KG1 (cell line): Measurements from ENCODE around the gene ACE.

Experiments used
- DNase-seq: peaks from one replicate; lab custom pipeline; 2025; lab: John Stamatoyannopoulos, UW

ACE gene

DNA sequence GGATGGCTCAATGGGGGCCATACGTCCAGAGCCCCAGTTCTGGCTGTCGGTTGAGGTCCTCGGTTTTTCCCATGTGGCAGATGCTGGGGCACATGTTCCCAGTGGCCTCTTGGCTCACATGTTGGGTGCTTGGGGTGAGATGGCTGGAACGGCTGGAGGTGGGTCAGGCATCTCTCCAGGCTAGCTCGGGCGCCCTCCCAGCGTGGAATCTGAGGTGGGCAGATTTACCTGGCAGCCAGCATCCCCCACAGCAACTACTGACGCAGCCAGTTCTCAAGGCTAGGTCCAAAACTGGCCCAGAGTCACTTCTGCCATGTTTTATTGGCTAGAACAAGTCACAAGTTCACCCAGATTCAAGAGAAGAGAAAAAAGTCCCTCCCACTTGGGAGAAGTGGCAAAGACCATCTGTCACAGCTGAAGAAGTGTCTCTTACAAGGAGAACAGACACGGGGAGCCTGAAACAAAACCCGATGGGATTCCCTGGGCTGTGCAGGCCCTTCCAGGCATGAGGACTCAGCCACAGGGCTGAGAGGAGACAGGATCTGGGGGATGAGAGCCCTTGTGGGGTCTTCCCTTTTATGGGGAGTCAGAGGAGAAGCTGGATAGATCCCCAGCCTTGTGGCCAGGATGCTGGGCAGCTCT lies 15.2 kb downstream of the ACE start:
- DNase-seq, result no peak

DNA sequence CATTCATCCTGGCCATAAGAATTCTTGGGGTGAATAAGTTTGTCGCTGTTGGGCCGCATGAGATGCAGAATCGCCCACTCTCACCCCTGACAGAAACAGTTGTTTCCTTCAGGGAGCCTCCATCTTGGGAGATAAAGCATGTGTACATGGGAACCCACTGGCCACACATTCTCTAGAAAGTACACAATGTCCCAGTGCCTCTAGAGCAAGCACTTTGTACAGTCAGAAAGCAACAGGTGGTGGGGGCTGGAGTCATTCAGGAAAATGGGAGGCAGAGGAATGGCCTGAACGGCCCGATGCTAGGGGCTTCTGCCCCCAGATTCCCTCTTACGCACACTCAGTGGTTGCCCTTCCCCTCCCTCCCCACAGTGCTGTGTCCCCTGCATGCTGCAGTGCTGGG lies 16.1 kb downstream of the ACE start:
- no peak for DNase-seq

DNA sequence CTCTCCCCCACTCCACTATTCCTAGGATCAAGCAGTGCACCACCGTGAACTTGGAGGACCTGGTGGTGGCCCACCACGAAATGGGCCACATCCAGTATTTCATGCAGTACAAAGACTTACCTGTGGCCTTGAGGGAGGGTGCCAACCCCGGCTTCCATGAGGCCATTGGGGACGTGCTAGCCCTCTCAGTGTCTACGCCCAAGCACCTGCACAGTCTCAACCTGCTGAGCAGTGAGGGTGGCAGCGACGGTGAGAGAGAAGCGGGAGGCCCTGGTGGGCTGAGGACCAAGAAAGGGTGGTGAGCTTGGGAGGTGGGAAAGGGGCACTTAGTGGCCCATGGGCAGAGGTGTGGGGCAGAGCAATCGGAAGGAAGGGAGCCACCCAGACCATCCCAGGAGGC lies 16.6 kb downstream of the ACE start:
- DNase-seq, result no peak

DNA sequence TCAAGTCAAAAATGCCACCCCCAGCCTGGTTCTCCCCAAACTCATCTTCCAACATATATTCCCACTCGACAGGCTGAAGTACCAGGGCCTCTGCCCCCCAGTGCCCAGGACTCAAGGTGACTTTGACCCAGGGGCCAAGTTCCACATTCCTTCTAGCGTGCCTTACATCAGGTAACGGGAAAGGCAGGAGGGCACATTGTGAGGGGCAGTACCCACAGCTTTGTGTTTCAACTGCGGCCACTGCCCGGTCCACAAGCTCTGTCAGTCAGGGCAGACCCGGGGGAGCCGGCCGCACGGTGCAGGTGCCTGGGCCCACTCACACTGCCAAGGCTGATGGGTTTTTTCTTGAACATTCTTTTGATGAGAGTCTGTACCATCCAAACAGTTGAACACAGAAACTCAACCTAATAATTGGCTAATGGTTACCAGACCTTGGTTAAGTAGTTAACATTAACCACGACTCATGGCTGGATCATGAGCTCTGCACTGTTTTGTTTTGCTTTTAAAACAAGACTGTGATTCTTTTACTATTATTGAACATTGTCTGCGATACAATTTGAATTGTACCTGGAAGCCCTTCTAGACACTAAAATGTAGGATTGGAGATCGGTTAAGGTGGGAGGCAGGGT lies 17.6 kb downstream of the ACE start:
- DNase-seq, result no peak

DNA sequence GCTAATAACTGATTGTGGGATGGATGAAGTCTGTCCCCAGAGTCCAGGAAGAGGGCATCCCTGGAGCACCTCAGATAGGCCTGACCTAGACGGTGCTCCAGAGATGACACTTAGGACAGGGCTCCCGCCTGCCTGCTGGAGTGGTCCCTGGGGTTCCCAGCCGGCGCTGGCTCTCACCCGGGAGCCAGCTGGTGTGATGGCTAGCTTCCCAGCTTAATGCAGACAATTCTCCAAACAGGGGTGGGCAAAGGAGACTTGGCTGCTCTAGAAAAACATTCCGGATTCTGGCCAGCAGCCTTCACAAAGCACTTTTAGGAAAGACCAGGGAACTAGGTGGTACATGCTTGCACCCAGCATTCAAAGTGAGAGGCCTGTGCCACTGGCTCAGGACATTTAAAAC lies 18.6 kb downstream of the ACE start:
- DNase-seq, result no peak

DNA sequence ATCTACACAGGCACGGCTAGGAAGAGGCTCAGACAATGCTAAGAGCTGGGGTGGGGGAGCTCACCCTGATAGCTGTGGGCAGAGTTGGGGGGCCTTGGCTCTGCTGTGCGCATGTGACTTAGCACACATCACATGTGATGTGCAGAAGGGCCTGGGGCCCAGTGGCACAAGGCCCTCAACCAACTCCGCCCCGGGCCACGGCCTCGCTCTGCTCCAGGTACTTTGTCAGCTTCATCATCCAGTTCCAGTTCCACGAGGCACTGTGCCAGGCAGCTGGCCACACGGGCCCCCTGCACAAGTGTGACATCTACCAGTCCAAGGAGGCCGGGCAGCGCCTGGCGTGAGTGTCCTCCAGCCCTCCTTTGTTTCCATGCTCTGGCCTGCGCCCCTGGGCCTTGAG lies 19.3 kb downstream of the ACE start:
- no peak for DNase-seq

DNA sequence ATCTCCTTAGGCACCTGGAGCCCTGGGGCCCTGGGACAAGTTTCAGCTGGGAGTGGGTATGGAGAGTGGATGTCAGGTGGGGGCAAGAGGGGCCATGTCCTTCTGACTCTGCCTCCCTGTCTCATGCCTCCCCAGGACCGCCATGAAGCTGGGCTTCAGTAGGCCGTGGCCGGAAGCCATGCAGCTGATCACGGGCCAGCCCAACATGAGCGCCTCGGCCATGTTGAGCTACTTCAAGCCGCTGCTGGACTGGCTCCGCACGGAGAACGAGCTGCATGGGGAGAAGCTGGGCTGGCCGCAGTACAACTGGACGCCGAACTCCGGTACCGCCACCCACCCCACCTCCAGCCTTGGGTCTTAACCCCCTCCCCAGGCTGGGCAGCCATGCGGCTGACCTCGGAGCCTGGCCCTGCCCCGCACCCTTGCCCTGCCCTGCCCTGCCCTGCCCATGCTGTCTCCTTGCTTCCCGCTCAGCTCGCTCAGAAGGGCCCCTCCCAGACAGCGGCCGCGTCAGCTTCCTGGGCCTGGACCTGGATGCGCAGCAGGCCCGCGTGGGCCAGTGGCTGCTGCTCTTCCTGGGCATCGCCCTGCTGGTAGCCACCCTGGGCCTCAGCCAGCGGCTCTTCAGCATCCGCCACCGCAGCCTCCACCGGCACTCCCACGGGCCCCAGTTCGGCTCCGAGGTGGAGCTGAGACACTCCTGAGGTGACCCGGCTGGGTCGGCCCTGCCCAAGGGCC lies 20.0 kb downstream of the ACE start:
- DNase-seq, result no peak

DNA sequence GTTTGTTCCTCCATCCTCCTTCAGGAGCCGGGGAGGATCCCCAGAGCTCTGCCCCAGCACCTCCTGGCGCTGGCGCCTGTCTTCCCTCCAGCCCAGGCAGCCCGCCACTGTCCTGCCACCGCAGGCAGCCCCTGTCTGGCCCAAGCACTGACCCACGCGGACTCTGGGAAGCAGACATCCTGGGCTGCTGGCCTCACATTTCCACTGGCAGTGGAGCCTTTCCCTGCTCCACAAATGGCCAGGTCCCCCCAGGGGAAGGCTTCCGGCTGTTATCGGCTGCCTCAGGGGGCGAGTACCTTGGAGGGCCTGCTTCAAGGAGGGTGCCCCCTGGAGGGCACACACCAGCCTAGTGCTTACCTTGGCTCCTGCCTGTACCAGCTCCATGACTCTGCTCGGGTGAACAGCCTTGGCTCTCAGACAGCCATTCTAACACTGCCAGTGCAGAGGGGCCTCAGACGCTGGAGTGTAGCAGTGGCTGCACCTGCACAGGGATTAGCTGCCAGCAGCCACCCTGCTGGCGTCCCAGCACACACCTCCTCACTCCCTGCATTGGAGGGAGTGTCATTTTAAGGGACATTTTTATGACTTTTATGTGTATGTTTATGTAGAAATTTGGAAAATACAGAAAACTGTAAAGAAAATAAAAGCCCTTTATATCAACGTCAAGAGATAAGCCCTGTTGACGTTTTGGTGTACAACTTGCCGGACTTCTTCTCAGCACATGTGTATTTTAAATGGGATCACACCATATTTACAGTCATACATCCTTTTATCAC lies 21.0 kb downstream of the ACE start:
- DNase-seq, result no peak

DNA sequence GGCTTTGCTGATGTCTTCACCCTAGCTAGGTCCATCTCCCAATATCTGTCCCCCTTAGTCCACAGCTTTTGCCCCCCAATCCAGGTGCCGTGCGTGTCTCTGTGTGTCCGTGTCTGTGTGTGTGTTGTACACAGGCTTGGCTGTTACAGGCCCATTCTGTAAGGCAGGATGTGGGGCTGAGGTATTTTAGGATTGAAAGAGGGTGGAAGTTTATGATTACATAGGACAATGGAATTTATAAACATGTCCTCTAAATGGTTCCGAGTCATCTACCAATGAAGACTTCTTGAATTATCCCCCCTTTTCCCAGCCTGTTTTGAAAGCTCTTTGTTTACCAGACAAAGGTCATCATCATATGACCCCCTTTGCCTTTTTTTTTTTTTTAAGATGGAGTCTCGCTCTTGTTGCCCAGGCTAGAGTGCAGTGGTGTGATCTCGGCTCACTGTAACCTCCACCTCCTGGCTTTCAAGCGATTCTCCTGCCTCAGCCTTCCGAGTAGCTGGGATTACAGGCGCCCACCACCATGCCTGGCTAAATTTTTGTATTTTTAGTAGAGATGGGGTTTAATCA lies 21.9 kb downstream of the ACE start:
- DNase-seq, result no peak

DNA sequence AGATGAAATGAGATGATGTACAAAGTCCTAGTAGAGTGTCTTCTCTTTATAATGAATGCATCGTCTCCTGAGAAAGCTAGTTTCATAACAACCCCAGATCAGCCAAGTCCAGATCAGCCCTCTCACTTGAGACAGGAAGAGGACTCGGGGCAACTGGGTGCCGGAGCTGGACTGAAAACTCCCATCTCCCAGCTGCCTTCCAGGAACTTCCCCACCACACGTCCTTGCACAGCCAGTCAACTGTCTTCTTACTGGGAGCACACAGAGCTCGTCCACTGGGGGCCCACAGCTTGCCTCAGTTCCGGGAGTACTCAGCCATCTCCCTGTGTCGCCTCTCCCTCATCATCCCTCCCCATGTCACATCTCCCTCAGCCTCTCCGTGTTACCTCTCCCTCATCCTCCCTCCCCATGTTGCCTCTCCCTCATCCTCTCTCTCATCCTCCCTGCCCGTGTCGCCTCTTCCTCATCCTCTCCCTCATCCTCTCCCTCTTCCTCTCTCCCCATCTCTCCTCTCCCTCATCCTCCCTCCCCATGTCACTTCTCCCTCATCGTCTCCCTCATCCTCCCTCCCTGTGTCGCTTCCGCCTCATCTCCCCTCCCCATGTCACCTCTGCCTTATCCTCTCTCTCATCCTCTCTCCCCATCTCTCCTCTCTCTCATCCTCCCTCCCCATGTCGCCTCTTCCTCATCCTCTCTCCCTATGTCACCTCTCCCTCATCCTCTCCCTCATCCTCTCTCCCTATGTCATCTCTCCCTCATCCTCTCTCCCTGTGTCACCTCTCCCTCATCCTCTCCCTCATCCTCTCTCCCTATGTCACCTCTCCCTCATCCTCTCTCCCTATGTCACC lies 23.9 kb downstream of the ACE start:
- no peak for DNase-seq

DNA sequence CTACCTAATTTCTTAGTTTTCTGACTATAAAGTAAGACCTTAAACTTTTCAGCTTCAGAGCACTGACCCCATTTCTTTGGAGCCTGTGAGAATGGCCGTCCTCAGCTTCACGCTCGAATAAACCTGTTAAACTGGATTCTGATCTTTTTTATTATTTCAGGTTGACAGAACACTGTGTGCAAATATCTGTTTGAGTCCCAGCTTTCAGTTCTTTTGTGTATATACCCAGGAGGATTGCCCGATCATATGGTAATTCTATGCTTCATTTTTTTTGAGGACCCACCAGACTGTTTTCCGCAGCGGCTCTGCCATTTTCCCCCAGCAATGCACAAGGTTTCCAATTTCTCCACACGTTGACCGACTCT lies 26.5 kb downstream of the ACE start:
- DNase-seq, result no peak

DNA sequence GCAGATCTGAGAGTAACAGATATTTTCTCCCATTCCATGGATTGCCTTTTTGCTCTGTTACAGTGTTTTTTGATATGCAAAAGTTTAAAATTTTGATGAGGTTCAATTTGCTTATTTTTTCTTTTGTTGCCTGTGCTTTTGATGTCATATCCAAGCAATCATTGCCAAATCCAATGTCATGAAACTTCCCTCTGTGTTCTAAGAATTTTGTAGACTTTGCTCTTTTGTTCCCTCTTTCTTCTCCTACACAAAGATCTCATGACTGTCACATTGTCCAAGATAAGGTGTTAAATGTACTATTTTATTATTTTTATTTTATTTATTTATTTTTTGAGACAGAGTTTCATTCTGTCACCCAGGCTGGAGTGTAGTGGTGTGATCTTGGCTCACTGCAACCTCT lies 27.4 kb downstream of the ACE start:
- no peak for DNase-seq

DNA sequence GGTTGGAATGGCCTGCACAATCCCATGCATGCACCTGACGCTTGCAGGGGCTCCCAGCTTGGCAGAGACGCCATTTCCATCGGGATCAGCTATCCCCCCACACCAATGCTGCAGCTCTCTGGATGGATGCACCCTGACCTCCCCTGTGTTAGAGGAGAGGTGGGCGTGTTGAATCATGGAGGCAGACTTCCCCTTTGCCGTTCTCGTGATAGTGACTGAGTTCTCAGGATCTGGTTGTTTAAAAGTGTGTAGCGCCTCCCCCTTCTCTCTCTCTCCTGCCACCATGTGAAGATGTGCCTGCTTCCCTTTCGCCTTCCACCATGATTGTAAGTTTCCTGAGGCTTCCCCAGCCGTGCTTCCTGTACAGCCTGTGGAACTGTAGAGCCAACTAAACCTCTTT lies 28.5 kb downstream of the ACE start:
- DNase-seq, result no peak

DNA sequence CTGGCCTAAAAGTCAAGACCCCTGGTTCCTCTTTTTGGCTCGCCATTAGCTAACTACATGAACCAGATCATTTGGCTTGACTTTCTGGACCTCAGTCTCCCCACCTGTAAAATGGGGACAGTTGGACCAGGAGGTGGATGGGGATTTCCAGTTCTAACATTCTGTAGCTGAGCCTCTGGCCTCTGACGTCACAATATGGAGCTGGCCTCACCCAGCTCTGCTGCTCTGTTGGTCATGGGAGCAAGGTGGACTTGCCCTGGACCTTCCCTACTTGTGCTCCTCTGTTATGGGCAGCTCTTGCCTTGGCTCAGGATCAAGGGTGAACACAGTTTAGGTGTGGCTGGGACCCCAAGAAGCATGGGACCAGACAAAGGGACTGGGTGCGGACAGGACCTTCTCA lies 29.8 kb downstream of the ACE start:
- DNase-seq, result no peak

DNA sequence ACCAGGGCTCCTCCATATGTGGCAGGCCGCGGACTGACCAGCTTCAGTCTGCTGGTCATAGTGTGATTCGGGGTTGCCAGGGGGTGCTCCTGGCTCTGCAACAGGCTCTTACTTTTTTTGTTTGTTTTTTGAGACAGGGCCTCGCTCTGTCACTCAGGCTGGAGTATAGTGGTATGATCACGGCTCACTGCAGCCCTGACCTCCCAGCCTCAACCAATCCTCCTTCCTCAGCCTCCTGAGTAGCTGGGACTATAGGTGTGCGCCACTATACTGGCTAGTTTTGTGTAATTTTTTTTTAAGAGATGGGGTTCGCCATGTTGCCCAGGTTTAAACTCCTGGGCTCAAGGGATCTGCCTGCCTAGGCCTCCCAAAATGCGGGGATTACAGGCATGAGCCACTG lies 34.5 kb downstream of the ACE start:
- DNase-seq, result no peak

DNA sequence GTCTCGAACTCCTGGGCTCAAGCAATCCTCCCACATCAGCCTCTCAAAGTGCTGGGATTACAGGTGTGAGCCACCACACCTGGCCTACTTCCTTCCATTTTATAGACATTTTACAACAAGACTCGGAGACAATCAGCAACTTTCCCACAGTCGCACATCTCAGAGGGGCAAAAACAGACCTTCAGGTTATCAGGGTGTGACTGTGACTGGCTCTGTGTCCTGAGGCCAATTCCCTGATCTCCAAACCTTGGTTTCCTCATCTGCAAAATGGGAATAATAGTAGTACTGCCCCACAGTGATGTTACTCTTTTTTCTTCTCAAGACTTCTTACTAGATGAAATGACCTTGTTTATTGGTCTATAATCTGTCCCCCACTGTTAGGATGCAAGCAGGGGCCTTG lies 35.5 kb downstream of the ACE start:
- DNase-seq, result no peak

DNA sequence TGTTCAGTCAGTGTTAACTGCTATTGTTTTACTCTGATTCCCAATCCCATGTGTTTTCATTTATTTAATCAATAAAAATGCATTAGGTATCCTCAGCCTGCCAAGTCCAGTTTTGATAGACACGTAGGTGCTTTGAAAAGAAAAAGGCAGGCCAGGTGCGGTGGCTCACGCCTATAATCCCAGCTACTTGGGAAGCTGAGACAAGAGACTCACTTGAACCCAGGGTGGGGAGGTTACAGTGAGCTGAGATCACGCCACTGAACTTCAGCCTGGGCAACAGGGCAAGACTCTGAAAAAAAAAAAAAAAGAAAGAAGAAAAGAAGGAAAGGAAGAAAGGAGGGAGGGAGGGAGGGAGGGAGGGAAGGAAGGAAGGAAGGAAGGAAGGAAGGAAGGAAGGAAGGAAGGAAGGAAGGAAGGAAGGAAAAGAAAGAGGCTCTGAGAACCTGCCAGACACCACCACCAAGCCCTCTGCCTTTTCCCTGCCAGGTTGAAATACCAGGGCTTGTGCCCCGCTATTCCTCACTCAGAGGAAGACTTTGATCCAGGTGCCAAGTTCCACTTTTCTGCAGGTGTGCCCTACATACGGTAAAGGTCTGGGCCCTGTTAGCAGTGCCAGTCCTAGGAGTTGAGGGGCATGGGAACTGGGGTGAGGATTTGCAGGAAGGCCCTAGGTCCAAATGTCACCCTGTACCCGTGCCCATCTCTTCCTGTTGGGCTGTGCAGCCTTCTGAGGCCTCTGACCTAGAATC lies 36.2 kb downstream of the ACE start:
- no peak for DNase-seq

DNA sequence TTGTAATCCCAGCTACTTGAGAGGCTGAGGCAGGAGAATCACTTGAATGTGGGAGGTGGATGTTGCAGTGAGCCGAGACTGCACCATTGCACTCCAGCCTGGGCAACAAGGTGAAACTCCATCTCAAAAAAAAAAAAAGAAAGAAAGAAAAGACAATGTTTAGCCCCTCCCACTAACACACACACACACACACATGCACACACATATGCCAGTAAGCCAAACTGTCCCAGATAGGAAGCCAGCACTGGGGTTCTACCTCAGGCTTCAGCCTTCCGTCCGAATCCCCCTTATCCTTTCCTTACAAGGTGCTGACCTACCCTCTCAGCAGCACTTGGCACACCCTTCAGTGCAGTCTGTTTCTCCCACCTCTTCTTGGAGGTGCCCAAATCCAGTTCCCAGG lies 37.6 kb downstream of the ACE start:
- DNase-seq, result no peak

DNA sequence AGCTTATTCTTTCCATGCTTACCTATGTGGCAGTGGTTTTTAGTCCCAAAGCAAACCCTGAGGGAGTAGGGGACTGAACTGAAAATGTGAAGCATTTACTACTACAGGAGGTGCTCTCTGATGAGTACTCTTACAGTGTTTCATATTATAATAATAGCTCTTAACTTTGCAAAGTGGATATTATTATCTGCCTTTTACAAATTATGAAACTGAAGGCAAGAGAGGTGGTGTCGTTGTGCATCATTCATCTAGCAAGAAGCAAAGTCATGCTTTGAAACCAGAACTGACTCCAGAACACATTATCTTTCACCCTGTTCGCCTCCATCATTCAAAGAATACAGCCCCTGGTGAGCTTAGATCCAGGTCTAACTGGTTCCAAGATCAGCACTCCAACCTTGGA lies 38.1 kb downstream of the ACE start:
- DNase-seq, result no peak

DNA sequence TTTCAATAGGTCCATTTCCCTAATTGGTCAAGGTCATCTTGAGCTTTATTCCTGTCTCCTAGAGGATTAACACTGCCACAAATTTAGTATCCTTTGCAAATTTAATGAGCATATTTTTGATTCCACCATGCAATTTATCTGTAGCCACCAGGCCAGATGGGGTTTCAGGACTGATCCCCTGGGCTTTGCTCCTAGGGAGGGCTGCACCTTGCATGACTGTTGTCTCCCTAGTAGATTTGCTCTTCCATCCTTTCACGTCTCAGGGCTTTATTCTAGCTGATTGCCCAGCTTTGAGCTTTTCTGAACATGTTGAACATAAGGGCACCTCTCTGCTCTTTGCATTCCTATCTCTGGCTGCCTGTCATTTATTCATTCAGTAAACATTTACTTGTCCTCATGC lies 38.6 kb downstream of the ACE start:
- no peak for DNase-seq
